Central memory CD8-positive, alpha-beta T cell (primary cell): ENCODE data around the gene C14orf132.

ENCODE experiments used
- ATAC-seq: fragments of 150-1000 bp; cut with Tn5 transposase; replicated peaks from 2 replicates; pipeline ENCODE4 v1.10.0; 2022; ENCODE audit warnings: mild to moderate bottlenecking, moderate FRiP score, moderate number of reproducible peaks; ENCODE audit not compliant: poor library complexity, severe bottlenecking; ENCODE audit errors: extremely low read depth
- DNase-seq, 2 donors: peaks; one replicate each; pipeline ENCODE4 v3.0.0; 2021; ENCODE audit warnings: low spot score in 2 of 2
- H3K27ac Mint-ChIP-seq: one replicate; pipeline ENCODE4 v1.8.0; 2022; ENCODE audit warnings: low read depth, mild to moderate bottlenecking, moderate library complexity, mixed read lengths
- H3K27me3 Mint-ChIP-seq: one replicate; pipeline ENCODE4 v1.8.0; 2022; ENCODE audit warnings: mixed read lengths
- H3K36me3 Mint-ChIP-seq: one replicate; pipeline ENCODE4 v1.8.0; 2022; ENCODE audit warnings: mild to moderate bottlenecking, moderate library complexity, mixed read lengths; ENCODE audit not compliant: insufficient read depth
- H3K4me1 Mint-ChIP-seq: one replicate; pipeline ENCODE4 v1.8.0; 2022; ENCODE audit warnings: mixed read lengths
- H3K4me3 Mint-ChIP-seq: one replicate; pipeline ENCODE4 v1.8.0; 2022; ENCODE audit warnings: mild to moderate bottlenecking, moderate library complexity, mixed read lengths
- H3K9me3 Mint-ChIP-seq: one replicate; pipeline ENCODE4 v1.8.0; 2022; ENCODE audit warnings: mixed read lengths

C14orf132 gene

DNA sequence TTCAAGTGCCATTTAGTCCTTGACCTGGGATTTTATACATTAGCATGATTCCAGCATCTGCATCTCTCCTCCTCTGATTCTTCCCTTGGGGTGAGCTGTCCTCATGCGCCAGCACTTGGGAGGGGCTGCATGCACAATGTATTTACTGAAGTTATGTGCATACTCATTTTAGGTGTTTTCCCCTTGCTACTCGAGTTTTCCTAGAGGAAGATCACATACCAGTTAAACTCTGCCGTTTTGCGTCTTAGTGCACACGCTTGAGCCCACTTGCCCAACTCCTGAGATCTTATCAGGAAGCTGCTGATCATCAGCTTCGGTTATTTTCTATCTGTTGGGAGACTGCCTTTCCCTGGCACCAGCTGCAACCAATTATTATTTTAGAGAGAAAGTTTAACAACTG, 78.8 kb downstream of the C14orf132 start:
- ATAC-seq: no peak
- peaks cover 2% of the 10 kb centered on the region for H3K36me3 Mint-ChIP-seq
- H3K9me3 Mint-ChIP-seq: no peaks in the 10 kb centered on the region
- H3K27ac Mint-ChIP-seq: no peak overlapping the region
- H3K27me3 Mint-ChIP-seq: peaks cover 39% of the 10 kb centered on the region
- no peak for DNase-seq
- H3K4me1 Mint-ChIP-seq: no peaks in the 10 kb centered on the region
- H3K4me3 Mint-ChIP-seq: no peak overlapping the region

DNA sequence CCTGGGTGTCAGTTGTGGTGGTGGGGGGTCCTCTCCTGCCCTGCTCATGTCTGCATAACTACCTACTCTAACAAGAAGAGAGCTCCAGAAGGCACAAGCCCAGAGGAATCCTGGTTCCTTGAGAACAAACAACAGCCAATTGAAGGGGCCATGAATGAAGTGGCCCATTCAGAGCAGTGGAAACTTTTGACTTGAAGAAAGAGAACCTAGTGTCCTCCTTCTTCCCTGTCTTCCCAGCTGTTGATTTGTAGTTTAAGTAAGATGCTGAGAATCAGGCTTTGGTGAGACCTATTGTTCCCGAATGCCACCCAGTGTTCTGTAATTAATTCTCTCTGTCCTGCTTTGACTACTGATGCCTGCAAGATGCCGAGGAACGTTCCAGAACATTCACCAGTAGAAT, 79.2 kb downstream of the C14orf132 start:
- Mint-ChIP-seq H3K9me3 (no peaks in the 10 kb centered on the region), H3K27ac (no peak overlapping the region)

GRCh38 chr14:96119947-96120346, 80.8 kb downstream of the C14orf132 start:
- ATAC-seq (no peak), DNase-seq (no peak)
- H3K4me3 Mint-ChIP-seq: no peak overlapping the region
- H3K4me1 Mint-ChIP-seq: no peaks in the 10 kb centered on the region
- H3K36me3 Mint-ChIP-seq: peaks cover 2% of the 10 kb centered on the region
- no peak overlapping the region for H3K27ac Mint-ChIP-seq
- peaks cover 31% of the 10 kb centered on the region for H3K27me3 Mint-ChIP-seq
- no peaks in the 10 kb centered on the region for H3K9me3 Mint-ChIP-seq

More for the DNA sequence above, 79.2 kb downstream of the C14orf132 start:
- Mint-ChIP-seq H3K27me3 (peaks cover 36% of the 10 kb centered on the region), H3K4me3 (no peak overlapping the region), H3K36me3 (peaks cover 2% of the 10 kb centered on the region), H3K4me1 (no peaks in the 10 kb centered on the region)
- DNase-seq (no peak), ATAC-seq (no peak)

- ATAC-seq: no peak
- Mint-ChIP-seq H3K27ac (no peak overlapping the region), H3K4me1 (no peaks in the 10 kb centered on the region), H3K36me3 (peaks cover 2% of the 10 kb centered on the region), H3K9me3 (no peaks in the 10 kb centered on the region), H3K27me3 (peaks cover 32% of the 10 kb centered on the region), H3K4me3 (no peak overlapping the region)
- no peak for DNase-seq
Measured at GRCh38 chr14:96120392-96120791, 81.2 kb downstream of the C14orf132 start.

DNA sequence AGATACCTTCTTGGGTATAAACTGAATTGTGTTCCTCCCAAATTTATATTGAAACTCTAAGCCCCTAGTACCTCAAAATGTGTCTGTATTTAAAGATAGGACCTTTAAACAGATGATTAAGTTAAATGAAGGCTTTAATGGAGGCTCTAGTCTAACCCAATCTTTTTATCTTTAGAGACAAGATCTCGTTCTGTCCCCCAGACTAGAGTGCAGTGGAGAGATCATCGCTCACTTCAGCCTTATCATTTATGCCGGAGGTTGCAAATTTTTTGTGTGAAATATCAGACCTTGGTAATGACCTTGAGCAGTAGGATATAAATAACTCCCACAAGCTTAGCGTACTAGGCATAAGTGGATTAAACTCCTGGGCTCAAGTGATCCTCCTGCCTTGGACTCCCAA, 81.8 kb downstream of the C14orf132 start:
- H3K27ac Mint-ChIP-seq: no peak overlapping the region
- ATAC-seq: no peak
- H3K4me3 Mint-ChIP-seq: no peak overlapping the region
- H3K4me1 Mint-ChIP-seq: no peaks in the 10 kb centered on the region
- no peak for DNase-seq
- peaks cover 32% of the 10 kb centered on the region for H3K27me3 Mint-ChIP-seq
- no peaks in the 10 kb centered on the region for H3K9me3 Mint-ChIP-seq
- peaks cover 2% of the 10 kb centered on the region for H3K36me3 Mint-ChIP-seq

DNA sequence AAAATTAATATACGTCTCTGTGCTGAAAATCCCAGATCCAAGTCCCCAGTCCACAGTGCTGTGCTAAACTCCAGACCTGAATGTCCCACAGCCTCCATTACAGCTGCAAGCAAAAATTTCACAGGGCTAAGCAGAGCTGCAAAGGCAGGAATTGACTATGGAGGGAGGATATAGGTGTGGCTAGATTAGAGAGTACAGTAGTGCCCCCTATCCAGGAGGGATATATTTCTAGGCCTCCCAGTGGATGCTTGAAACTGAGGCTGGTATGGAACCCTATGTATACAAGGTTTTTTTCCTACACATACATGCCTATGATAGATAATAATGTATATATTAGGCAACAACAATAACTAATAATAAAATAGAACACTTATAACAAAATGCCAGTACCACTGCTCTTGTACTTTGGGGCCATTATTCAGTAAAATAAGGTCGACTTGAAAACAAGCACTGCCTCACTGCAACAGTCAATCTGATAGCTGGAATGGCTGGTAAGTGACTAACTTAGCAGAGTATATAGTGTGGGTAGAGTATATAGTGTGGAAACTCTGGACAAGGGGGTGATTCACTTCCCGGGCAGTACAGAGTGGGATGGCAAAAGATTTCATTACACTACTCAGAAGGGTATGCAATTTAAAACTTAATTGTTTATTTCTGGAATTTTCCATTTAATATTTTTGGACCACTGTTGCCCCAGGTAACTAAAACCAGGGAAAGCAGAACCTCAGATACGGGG, 82.7 kb downstream of the C14orf132 start:
- H3K36me3 Mint-ChIP-seq: peaks cover 6% of the 10 kb centered on the region
- peaks cover 8% of the 10 kb centered on the region for H3K4me1 Mint-ChIP-seq
- H3K27ac Mint-ChIP-seq: no peak overlapping the region
- no peaks in the 10 kb centered on the region for H3K9me3 Mint-ChIP-seq
- DNase-seq (no peak), ATAC-seq (no peak)
- H3K27me3 Mint-ChIP-seq: peaks cover 36% of the 10 kb centered on the region
- H3K4me3 Mint-ChIP-seq: no peak overlapping the region

DNA sequence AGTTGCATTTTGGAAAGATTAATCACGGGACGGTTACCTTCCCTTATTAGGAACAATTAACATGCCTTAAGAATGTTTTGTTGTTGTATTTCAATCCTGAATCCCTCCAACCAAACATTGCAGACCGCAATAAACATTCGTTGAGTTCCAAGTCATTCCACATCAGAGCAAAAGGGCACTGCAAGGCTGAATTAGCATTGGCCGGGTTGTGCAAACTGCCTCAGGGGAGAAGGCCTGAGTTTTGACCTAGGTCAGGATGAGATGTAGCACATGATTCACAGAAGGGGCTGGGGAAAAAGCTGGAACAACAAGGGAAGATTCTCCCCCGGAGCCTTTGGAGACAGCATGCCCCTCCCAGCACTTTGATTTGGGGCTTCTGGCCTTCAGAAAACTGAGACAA, 83.3 kb downstream of the C14orf132 start:
- DNase-seq (no peak), ATAC-seq (no peak)
- Mint-ChIP-seq H3K27me3 (peaks cover 32% of the 10 kb centered on the region), H3K4me3 (no peak overlapping the region), H3K9me3 (no peaks in the 10 kb centered on the region), H3K4me1 (peaks cover 9% of the 10 kb centered on the region), H3K36me3 (peaks cover 5% of the 10 kb centered on the region), H3K27ac (no peak overlapping the region)

DNA sequence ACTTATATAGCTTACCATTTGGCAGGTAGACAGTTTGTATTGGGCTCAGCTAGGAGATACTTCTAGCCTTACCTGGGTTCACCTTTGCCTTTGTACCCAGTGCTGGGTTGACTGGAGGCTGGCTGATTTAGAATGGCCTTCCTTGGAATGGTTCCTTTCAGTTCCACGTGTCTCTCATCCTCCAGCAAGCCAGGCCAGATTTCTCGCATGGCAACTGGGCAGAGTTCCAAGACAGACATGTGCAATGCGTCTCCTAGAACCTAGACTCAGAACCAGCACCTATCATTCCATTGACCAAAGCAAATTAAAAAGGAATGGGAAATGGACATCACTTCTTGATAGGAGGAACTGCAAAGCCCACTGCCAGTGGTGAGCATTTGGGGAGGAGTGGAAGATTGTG, 86.4 kb downstream of the C14orf132 start:
- Mint-ChIP-seq H3K36me3 (peaks cover 5% of the 10 kb centered on the region), H3K4me1 (peaks cover 9% of the 10 kb centered on the region), H3K27me3 (peaks cover 48% of the 10 kb centered on the region), H3K4me3 (no peak overlapping the region), H3K9me3 (no peaks in the 10 kb centered on the region), H3K27ac (no peak overlapping the region)
- DNase-seq: no peak
- ATAC-seq: no peak

- peaks cover 9% of the 10 kb centered on the region for H3K4me1 Mint-ChIP-seq
- peak in 1 of 2 donors; percentile 12 for DNase-seq
Measured at GRCh38 chr14:96126339-96126782, 87.2 kb downstream of the C14orf132 start.

DNA sequence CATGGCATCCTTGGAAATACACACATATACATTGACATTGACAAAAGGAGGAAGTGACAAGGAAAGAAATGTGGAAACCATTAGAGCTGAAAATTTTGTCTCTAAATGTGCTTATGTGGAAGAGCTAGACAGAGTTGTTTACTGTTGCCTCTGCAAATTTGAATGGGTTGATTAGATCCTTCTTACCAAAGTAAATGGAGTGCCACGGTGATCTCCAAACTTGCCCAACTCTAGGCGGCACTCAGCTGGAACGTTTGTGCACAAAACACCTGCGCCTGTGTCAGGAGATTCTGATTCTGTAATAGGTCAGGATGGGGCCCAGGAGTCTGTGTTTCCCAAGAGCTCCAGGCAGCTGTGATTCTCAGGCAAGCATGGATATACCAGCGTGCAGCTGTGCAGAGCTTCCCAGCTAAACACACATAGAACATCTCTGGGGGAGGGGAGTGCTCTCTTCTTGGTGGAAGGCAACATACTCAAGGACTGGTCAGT, 87.7 kb downstream of the C14orf132 start:
- no peak for DNase-seq
- ATAC-seq: no peak
- peaks cover 48% of the 10 kb centered on the region for H3K27me3 Mint-ChIP-seq
- peaks cover 9% of the 10 kb centered on the region for H3K4me1 Mint-ChIP-seq
- peak overlapping the region; percentile 90 for H3K27ac Mint-ChIP-seq
- no peaks in the 10 kb centered on the region for H3K9me3 Mint-ChIP-seq
- peak overlapping the region; percentile 63 for H3K4me3 Mint-ChIP-seq
- H3K36me3 Mint-ChIP-seq: peaks cover 5% of the 10 kb centered on the region

More at GRCh38 chr14:96126339-96126782, 87.2 kb downstream of the C14orf132 start:
- Mint-ChIP-seq H3K27ac (peak overlapping the region; percentile 90), H3K27me3 (peaks cover 48% of the 10 kb centered on the region), H3K9me3 (no peaks in the 10 kb centered on the region), H3K36me3 (peaks cover 5% of the 10 kb centered on the region), H3K4me3 (peak overlapping the region; percentile 63)
- peak; percentile 83 for ATAC-seq

- no peaks in the 10 kb centered on the region for H3K9me3 Mint-ChIP-seq
- H3K27ac Mint-ChIP-seq: no peak overlapping the region
- no peak for ATAC-seq
Measured at GRCh38 chr14:96129128-96129736, 90.1 kb downstream of the C14orf132 start.

DNA sequence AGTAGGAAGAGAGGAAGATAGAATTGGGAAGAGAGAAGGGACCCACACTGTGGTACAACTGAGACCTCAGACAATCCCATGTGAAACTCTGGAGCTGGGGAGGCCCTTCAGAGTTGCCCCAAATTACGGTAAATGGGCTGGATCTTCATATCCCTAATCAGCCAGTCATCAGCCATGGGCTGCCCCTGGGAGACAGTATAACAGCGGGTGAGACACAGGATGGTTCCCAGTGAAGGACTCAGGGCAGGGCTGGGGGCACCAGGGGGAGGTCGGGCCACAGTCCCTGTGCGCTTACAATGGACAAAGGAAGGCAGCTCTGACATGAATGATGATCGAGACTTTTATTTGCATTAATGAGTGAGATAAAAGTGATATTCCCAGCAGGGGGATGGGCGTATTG, 91.2 kb downstream of the C14orf132 start:
- H3K9me3 Mint-ChIP-seq: no peaks in the 10 kb centered on the region
- DNase-seq: no peak
- peaks cover 67% of the 10 kb centered on the region for H3K27me3 Mint-ChIP-seq
- peaks cover 5% of the 10 kb centered on the region for H3K36me3 Mint-ChIP-seq
- no peak overlapping the region for H3K27ac Mint-ChIP-seq
- no peak overlapping the region for H3K4me3 Mint-ChIP-seq
- H3K4me1 Mint-ChIP-seq: peaks cover 9% of the 10 kb centered on the region
- ATAC-seq: no peak

More at GRCh38 chr14:96129128-96129736, 90.1 kb downstream of the C14orf132 start:
- peaks cover 65% of the 10 kb centered on the region for H3K27me3 Mint-ChIP-seq
- H3K36me3 Mint-ChIP-seq: peaks cover 5% of the 10 kb centered on the region
- no peak for DNase-seq
- no peak overlapping the region for H3K4me3 Mint-ChIP-seq
- H3K4me1 Mint-ChIP-seq: peaks cover 9% of the 10 kb centered on the region

GRCh38 chr14:96130854-96131253, 91.7 kb downstream of the C14orf132 start:
- no peak for ATAC-seq
- Mint-ChIP-seq H3K4me1 (peaks cover 9% of the 10 kb centered on the region), H3K9me3 (no peaks in the 10 kb centered on the region), H3K27ac (no peak overlapping the region), H3K4me3 (no peak overlapping the region), H3K27me3 (peaks cover 72% of the 10 kb centered on the region), H3K36me3 (peaks cover 5% of the 10 kb centered on the region)
- no peak for DNase-seq
